ENCODE results near the gene GNG10.

DNA sequence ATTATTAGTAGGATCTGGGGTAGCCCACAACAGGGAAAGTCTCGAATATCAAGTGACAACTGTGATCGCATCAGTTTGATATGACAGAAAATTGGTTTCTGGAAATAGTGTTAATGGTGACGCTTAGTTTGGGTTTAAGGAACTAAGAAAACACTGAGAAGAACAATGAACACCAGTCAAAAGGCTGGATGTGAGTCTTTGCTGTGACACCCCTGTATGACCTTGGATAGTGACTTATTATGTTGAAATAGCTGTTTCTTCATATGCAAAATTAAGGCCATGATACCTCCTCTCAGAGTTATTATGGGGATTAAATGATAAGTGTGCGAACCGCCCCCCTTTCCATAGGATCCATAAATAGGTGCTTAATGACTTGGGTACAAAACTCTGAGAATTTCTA, 29.3 kb upstream of the GNG10 start:
- TF ChIP-seq, protein P1, sequence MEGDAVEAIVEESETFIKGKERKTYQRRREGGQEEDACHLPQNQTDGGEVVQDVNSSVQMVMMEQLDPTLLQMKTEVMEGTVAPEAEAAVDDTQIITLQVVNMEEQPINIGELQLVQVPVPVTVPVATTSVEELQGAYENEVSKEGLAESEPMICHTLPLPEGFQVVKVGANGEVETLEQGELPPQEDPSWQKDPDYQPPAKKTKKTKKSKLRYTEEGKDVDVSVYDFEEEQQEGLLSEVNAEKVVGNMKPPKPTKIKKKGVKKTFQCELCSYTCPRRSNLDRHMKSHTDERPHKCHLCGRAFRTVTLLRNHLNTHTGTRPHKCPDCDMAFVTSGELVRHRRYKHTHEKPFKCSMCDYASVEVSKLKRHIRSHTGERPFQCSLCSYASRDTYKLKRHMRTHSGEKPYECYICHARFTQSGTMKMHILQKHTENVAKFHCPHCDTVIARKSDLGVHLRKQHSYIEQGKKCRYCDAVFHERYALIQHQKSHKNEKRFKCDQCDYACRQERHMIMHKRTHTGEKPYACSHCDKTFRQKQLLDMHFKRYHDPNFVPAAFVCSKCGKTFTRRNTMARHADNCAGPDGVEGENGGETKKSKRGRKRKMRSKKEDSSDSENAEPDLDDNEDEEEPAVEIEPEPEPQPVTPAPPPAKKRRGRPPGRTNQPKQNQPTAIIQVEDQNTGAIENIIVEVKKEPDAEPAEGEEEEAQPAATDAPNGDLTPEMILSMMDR (IDR thresholded peaks at IDR 0.05; ENCODE audit: insufficient read depth, low read depth, low read length) = no peak
- no peak for TF ChIP-seq EZH2 (IDR thresholded peaks at IDR 0.05; ENCODE audit: insufficient read depth, low read length)

All from astrocyte (in vitro differentiated cells and primary cell).